NOMO-1 treated with DMSO at 0.1 percent for 48 hours (cell line): Measurements from ENCODE around the gene PPAN.

Experiments used
- DNase-seq: peaks from one replicate; lab custom pipeline; 2025; ENCODE audit not compliant: unreplicated experiment; lab: John Stamatoyannopoulos, UW

The PPAN gene

DNA sequence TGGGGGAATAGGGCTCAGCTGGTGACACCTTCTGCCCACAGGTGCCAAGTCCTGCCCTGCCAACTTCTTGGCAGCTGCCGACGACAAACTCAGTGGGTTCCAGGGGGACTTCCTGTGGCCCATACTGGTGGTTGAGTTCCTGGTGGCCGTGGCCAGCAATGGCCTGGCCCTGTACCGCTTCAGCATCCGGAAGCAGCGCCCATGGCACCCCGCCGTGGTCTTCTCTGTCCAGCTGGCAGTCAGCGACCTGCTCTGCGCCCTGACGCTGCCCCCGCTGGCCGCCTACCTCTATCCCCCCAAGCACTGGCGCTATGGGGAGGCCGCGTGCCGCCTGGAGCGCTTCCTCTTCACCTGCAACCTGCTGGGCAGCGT lies 7.4 kb downstream of the PPAN start:
- no peak for DNase-seq

DNA sequence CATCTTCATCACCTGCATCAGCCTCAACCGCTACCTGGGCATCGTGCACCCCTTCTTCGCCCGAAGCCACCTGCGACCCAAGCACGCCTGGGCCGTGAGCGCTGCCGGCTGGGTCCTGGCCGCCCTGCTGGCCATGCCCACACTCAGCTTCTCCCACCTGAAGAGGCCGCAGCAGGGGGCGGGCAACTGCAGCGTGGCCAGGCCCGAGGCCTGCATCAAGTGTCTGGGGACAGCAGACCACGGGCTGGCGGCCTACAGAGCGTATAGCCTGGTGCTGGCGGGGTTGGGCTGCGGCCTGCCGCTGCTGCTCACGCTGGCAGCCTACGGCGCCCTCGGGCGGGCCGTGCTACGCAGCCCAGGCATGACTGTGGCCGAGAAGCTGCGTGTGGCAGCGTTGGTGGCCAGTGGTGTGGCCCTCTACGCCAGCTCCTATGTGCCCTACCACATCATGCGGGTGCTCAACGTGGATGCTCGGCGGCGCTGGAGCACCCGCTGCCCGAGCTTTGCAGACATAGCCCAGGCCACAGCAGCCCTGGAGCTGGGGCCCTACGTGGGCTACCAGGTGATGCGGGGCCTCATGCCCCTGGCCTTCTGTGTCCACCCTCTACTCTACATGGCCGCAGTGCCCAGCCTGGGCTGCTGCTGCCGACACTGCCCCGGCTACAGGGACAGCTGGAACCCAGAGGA lies 7.9 kb downstream of the PPAN start:
- no peak for DNase-seq

DNA sequence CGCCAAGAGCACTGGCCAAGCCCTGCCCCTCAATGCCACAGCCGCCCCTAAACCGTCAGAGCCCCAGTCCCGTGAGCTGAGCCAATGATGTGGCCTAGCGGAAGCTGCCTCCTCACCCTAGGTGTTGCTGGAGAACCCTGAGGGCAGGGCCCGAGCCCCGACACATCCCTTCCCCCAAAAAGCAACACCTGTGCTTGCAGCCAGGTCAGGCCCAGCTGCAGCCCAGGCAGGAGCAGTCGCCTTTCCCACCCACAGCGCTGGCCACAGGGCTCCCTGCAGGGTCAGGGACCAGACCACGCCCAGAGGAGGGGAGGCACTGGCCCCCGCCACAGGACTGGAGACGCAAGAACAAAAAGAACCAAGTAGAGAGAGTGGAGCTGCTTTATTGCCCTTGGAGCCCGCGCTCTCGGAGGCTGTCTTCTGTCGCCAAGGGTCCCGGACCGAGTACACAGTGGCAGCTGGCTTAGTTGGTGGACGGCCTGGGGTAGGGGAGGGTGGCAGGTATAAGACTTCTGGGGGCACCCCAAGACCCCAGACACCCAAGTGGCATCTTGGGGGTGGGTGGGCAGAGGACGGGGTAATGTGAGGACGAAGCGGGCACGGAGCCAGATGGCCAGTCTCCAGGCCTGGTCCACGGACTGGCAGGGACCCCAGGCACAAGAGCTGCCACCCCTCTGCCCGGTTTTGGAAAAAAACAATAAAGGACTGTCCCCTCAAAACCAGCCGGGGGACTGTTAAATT lies 8.7 kb downstream of the PPAN start:
- no peak for DNase-seq

GRCh38 chr19:10115392-10116084 lies 9.4 kb downstream of the PPAN start:
- DNase-seq = no peak

DNA sequence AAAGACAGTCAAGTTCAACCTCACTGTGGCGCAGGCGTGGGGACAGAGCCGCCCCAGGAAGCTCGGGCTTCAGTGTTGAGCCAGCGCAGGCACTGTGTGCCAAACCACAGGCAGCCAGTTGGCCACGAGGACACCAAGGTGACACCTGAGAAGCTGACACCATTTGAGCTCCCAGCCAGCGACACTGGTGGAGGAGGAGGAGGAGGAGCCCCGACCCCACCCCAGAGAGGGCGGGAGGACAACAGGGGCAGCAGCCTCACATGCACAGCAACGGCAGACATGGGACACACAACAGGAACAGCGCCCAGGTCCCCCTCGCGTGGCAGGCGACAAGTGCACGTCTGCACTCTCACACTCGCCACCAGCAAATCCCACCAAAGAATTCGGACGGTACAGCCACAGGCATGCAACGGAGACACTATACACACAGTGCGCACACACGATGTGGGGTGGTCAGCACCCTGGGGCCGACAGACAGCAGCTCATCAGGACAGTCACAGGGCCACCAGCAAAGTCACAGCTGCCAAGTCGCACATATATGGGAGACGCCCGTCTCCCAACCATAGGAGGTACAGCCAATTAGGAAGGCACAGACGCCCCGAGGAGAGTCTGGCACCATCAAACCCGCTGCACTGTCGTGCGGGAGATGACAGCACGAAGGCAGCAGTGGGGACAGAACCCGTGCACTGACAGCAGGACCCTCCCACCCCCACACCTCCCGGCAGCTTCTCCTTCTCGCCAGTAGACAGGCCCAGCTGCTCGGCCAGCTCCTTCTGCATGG lies 10.1 kb downstream of the PPAN start:
- no peak for DNase-seq

- DNase-seq = no peak
These were observed 10.9 kb downstream of the PPAN start for GRCh38 chr19:10116866-10117616.

DNA sequence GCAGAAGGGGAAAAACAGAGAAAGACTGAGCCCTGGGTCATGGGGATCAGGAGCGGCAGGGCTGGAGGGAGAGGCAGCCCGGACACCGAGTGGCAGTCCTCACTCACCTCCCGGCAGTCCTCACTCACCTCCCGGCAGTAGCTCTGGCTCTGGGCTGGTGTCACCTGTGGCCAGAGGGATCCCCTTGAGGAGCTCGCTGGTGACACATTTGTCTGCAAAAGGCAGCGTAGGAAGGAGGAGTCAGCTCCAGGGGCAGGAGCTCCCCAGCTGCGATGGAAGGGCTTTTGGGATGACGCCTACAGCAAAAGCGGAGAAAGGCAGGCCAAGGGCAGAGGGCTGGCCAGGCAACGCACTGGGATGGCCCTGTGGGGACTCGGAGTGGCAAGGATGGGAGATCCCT lies 12.8 kb downstream of the PPAN start:
- no peak for DNase-seq

DNA sequence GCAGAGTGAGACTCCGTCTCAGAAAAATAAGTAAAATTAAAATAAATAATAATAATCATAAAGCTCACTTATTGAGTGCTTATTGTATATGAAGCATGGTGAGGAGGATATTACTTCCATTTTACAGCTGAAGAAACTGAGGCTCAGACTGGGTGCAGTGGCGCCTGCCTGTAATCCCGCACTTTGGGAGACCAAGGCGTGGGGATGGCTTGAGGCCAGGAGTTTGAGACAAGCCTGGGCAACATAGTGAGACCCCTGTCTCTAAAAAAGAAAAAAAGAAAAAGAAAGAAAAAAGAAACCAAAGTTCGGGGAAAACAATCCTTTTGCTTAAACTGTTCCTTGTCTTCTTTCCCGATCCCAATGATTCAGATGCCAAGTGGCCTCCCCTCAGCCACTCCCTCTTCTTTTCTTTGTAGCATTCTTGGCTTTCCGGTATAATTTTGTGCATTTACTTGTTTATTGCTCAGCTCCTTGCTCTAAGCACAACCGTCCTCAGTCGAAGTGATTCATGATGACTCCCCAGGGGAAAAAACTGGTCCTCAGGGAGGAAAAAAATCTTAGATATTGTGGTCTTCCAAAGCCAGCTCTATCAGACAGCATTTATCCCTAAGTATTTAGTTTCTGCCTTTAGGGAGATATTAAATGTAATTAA lies 14.5 kb downstream of the PPAN start:
- no peak for DNase-seq

DNA sequence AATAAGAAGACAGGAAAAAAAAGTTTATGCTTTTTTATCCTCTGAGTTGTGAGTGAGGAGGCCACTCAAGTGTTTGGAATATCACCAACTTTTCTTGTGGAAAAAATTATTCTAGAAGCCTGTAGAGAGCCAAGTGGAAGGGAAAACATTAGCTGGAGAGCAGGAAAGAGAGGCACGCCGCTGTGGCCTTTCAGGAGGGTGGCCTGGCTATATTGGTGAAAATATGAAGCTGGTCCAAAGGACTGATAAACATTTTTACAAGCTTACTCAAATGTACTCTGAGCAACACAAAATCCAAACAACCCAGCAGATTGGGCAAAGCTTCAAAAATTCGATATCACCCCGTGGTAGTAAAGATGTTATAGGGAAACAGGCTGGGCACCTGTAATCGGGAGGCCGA lies 15.9 kb downstream of the PPAN start:
- no peak for DNase-seq

DNA sequence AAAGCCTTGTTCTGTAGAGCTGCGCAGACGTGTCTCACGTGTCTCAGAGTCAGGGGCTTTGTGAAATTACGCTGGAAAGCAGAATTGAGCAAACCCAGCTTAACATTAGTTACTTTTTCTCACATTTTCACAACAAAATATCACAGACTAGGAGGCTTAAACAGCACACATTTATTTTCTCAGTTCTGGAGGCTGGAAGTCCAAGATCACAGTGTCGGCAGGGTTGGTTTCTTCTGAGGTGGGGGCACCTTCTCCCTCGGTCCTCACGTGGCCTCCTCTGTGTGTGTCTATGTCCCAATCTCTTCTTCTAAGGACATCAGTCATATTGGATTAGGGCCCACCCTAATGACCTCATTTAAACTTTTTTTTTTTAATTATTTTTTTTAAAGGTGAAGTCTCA lies 18.3 kb downstream of the PPAN start:
- DNase-seq = no peak

- peak; percentile 98 for DNase-seq
These were observed 20.1 kb downstream of the PPAN start for GRCh38 chr19:10126213-10126639.

GRCh38 chr19:10132905-10133304 lies 26.7 kb downstream of the PPAN start:
- no peak for DNase-seq

- DNase-seq = no peak
These were observed 27.4 kb downstream of the PPAN start for GRCh38 chr19:10133596-10133995.

DNA sequence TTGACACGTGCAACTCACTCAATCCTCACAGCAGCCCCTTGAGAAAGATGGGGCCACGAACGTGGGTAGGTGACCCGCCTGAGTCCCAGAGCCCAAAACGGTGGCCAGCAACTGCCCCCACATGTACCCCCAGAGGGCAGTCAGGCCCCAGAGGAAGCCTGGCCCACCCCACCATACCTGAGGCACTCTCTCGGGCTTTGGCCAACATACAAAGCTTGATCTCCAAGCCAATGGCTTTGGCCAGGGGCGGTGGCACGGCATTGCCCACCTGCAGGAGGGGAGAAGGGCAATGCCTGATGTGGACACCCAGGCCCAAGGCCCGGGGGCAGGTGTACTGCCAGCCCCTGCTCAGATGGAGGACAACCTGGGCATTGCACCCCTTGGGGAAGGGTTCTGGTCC lies 27.9 kb downstream of the PPAN start:
- DNase-seq = no peak

- DNase-seq = no peak
These were observed 29.6 kb downstream of the PPAN start for GRCh38 chr19:10135551-10136334.

- no peak for DNase-seq
These were observed 30.8 kb downstream of the PPAN start for GRCh38 chr19:10136936-10137335.

DNA sequence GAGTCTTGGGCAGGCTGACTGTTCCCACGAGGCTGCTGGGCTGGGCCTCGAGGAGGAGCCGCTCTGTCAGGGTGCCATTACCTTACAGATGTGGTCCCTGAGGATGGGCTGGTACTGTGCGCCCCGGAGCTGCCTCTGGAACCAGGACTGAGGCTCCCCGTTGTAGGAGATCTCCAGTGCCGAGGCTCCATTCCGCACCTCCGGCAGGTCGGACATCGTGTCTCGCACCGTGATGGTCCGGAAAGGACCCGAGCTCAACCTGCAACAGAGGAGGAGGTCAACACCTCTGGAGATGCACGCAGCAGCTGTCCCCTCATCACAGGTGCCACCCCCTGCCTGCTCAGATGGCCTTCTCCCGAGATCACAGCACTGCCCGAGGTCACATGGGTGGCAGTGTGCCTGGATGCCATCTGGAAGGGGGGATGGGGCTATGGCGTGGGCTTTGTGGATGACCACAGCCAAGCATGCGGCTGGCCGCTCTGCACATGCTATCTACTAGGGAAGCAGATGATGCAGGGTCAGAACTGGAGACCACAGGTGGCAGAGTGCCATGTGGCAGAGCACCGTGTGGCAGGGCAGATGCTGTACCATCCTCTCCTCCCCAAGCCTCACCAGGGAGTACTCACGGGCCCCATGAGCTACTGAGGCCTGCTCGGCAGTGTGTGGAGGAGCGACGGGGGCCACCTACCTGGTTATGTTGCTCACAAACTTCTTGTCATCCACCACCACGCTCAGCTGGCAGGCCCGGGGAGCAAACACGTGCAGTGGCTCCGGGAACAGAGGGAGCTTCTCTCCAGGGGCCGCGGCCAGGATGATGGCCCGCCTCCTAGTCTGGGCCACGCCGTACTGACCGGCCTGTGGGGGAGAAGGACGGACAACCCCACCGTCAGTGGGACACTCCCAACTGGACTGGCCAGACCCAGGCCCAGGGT lies 31.9 kb downstream of the PPAN start:
- no peak for DNase-seq
